ENCODE data around the gene FLOT2.
"Not testable (repeated sequence)": the region's sequence is repeated elsewhere in the genome, so short reads cannot be mapped to it uniquely, and the experiment has no call there.

The FLOT2 gene

GRCh38 chr17:28896884-28897768 is at the start of gene FLOT2:
FLOT2 (minus strand) TSS chr17:28897733; CDS start chr17:28897574, 159 bp downstream.
- DNase-seq (ENCODE audit: low read depth, low spot score), result no peak

GRCh38 chr17:28946239-28946638 is 48.7 kb upstream of the FLOT2 start:
- DNase-seq (ENCODE audit: low read depth, low spot score), result no peak

- DNase-seq (ENCODE audit: low read depth, low spot score), result no peak
Observed at GRCh38 chr17:28944862-28945741, 47.6 kb upstream of the FLOT2 start.

- DNase-seq (ENCODE audit: low read depth, low spot score), result no peak
Observed at GRCh38 chr17:28944343-28944742, 46.8 kb upstream of the FLOT2 start.

GRCh38 chr17:28942925-28943324 is 45.4 kb upstream of the FLOT2 start:
- no peak for DNase-seq (ENCODE audit: low read depth, low spot score)

GRCh38 chr17:28941251-28941650 is 43.7 kb upstream of the FLOT2 start:
- no peak for DNase-seq (ENCODE audit: low read depth, low spot score)

GRCh38 chr17:28940675-28941074 is 43.1 kb upstream of the FLOT2 start:
- no peak for DNase-seq (ENCODE audit: low read depth, low spot score)

- no peak for DNase-seq (ENCODE audit: low read depth, low spot score)
Observed at GRCh38 chr17:28940142-28940541, 42.6 kb upstream of the FLOT2 start.

- no peak for DNase-seq (ENCODE audit: low read depth, low spot score)
Observed at GRCh38 chr17:28938552-28938951, 41.0 kb upstream of the FLOT2 start.

- no peak for DNase-seq (ENCODE audit: low read depth, low spot score)
Observed at GRCh38 chr17:28937044-28937729, 39.7 kb upstream of the FLOT2 start.

GRCh38 chr17:28935744-28936460 is 38.4 kb upstream of the FLOT2 start:
- DNase-seq (ENCODE audit: low read depth, low spot score), result no peak

- not testable (repeated sequence) for DNase-seq (ENCODE audit: low read depth, low spot score)
Observed at GRCh38 chr17:28934508-28934907, 37.0 kb upstream of the FLOT2 start.

- no peak for DNase-seq (ENCODE audit: low read depth, low spot score)
Observed at GRCh38 chr17:28929787-28930186, 32.3 kb upstream of the FLOT2 start.

GRCh38 chr17:28928061-28928460 is 30.5 kb upstream of the FLOT2 start:
- no peak for DNase-seq (ENCODE audit: low read depth, low spot score)

GRCh38 chr17:28926786-28927185 is 29.3 kb upstream of the FLOT2 start:
- DNase-seq (ENCODE audit: low read depth, low spot score), result no peak

- DNase-seq (ENCODE audit: low read depth, low spot score), result no peak
Observed at GRCh38 chr17:28926366-28926765, 28.8 kb upstream of the FLOT2 start.

GRCh38 chr17:28925912-28926365 is 28.4 kb upstream of the FLOT2 start:
- no peak for DNase-seq (ENCODE audit: low read depth, low spot score)

GRCh38 chr17:28920201-28920600 is 22.7 kb upstream of the FLOT2 start:
- no peak for DNase-seq (ENCODE audit: low read depth, low spot score)

GRCh38 chr17:28918295-28918694 is 20.8 kb upstream of the FLOT2 start:
- no peak for DNase-seq (ENCODE audit: low read depth, low spot score)

GRCh38 chr17:28917465-28917864 is 19.9 kb upstream of the FLOT2 start:
- DNase-seq (ENCODE audit: low read depth, low spot score), result no peak

GRCh38 chr17:28917029-28917428 is 19.5 kb upstream of the FLOT2 start:
- DNase-seq (ENCODE audit: low read depth, low spot score), result no peak

Measured in iPS DF 19.7 (cell line).